GM12872 (cell line): ENCODE results near the gene LRPPRC.

Source experiments
- TF ChIP-seq, protein P1 (sequence below): IDR thresholded peaks from 3 replicates; pipeline ENCODE4 v1.5.1; 2011; ENCODE audit warnings: low read depth, mild to moderate bottlenecking, low read length, moderate library complexity; ENCODE audit not compliant: insufficient read depth

LRPPRC gene

DNA sequence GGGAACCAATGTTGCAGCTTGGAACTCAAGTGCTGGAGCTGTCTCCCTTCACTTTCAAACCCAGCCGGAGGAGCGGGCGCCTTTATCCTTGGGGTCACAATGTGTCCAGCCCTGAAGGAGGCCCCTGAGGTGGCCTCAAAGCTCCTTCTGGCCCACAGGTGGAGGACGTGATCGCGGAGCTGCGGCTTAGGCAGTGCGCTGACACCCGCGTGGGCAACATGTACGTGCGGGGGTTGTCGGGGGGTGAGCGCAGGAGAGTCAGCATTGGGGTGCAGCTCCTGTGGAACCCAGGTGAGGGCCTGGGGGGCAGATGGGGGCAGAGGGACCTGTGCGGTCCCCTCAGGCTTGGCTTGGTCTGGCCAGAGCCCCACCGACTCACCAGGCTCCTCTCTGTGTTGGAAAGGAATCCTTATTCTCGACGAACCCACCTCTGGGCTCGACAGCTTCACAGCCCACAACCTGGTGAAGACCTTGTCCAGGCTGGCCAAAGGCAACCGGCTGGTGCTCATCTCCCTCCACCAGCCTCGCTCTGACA lies 143.5 kb downstream of the LRPPRC start:
- TF ChIP-seq, protein P1, sequence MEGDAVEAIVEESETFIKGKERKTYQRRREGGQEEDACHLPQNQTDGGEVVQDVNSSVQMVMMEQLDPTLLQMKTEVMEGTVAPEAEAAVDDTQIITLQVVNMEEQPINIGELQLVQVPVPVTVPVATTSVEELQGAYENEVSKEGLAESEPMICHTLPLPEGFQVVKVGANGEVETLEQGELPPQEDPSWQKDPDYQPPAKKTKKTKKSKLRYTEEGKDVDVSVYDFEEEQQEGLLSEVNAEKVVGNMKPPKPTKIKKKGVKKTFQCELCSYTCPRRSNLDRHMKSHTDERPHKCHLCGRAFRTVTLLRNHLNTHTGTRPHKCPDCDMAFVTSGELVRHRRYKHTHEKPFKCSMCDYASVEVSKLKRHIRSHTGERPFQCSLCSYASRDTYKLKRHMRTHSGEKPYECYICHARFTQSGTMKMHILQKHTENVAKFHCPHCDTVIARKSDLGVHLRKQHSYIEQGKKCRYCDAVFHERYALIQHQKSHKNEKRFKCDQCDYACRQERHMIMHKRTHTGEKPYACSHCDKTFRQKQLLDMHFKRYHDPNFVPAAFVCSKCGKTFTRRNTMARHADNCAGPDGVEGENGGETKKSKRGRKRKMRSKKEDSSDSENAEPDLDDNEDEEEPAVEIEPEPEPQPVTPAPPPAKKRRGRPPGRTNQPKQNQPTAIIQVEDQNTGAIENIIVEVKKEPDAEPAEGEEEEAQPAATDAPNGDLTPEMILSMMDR, result no peak

DNA sequence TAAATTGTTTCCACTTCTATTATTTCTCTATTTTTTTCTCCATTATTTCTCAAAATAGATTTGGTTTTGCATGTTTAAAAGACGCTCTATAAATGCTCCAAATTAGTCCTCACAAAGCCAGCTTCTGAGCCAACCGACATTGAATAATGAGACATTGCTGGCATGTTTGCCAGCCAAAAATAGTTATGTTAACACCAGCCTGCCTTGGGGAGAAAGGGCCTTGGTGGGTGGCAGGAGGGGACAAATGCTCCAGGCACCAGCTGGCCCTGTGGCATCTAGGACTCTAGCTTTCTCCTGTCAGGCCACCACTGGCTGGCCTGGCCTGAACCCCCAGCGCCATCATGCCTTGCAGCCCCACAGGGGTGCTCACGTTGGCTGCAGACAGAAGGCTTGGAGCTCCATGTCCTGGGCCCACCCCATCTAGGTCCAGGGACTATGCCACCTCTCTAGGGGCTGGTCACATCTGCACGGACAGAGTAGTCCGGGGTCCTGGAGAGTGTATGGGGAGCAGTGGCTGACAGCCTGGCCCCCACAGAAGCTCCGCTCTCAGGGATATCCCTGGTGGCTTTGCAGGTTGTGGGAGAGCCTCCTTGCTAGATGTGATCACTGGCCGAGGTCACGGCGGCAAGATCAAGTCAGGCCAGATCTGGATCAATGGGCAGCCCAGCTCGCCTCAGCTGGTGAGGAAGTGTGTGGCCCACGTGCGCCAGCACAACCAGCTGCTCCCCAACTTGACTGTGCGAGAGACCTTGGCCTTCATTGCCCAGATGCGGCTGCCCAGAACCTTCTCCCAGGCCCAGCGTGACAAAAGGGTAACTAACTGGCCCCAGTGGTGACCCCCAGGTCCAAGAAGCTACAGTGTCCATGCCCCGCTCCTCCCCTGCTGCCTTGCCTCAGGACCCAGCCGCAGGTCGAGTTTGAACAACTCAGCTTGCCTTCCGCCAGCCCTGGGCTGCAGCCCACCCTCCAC lies 144.5 kb downstream of the LRPPRC start:
- TF ChIP-seq, protein P1, result no peak

DNA sequence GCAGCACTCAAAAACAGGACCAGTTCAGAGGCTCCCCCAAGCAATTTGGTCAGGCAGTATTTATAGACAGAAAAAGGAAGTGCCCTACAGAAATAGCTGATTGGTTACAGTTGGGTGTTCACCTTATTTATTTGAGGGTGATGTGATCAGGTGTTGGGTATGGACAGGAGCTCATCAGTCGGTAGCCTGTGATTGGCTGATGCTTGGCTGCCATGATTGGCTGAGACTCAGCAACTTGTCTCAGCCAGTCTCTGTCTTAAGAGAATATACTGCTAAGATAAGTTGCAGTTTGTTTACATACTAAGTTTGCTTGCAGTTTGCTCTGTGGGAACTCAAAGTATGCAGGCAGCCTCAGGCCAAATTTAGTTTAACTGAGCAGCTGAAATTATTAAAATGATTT lies 147.6 kb downstream of the LRPPRC start:
- TF ChIP-seq, protein P1, result no peak

DNA sequence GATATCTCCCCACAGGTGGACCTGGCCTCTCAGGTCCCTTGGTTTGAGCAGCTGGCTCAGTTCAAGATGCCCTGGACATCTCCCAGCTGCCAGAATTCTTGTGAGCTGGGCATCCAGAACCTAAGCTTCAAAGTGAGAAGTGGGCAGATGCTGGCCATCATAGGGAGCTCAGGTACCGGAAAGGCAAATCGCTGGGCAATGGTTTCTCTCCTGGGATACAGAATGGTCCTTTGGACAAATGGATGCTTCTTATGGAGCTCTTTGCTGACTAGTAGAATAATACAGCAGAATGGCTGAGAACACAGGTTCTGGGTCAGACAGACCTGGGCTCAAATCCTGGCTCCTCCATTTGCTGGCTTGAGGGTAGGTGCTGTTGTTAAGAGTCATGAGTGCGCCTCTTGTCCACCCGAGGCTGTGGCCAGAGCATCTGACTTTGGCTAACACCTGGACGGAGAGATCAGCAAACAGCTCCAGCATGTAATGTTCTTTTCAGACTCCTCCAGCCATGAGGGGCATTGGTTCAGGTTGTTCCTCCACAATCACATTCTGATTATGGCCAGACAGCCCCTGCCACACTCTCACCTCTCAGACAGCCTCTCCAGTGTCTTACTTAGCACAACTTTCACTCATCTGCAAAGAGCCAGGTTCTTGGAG lies 149.5 kb downstream of the LRPPRC start:
- TF ChIP-seq, protein P1, result no peak

DNA sequence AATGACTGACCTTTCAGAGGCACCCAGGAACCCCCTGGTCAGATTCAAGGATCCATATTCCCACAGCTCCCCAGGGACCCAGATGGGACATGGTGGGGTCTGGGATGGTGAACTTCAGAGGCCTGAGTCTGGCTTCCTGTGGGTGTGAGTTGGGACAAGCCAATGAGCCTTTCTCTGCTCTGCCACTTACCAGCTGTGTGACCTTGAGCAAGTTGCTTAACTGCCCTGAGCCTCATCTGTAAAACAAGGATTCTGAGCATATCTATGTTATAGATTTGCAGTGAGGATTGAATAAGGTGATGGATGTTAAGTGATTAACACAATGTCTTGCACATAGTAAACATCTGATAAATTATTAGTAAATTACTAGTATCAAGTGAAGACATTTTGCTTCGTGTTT lies 150.6 kb downstream of the LRPPRC start:
- TF ChIP-seq, protein P1, result no peak

DNA sequence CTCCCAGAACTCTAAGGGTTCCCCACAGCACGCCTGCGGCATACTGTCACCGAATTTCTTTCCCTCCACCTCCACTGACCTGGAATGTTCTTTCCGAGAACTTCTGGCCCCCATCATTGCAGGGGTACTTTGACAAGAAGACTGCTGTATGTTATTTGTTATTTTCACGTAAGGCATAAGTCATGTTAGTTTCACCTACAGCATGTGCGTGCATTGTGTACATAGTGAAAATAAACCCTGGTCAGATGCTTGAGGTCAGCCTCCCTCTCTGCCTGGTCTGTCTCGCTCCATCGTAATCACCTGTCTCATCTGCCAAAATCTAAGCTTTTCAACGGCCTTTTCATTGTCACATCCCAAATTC lies 152.9 kb downstream of the LRPPRC start:
- TF ChIP-seq, protein P1, result no peak
